CD14-positive monocyte (primary cell): Measurements from ENCODE around the gene FAM50B. TPM values are rescaled to one million over a fixed set of nuclear protein-coding genes. Genes with fewer than 3 reads are reported as not detected.
A peak's percentile ranks its signal among the peaks of the same experiment; 100 is the strongest.

Source experiments
- DNase-seq, 3 donors: peaks; one replicate each; pipeline ENCODE4 v3.0.0-alpha.2; 2011 to 2022
- H2AFZ ChIP-seq: 2 replicates; pipeline ENCODE4 v1.6.0; 2012; ENCODE audit warnings: mild to moderate bottlenecking, low read depth, low read length, inconsistent platforms; ENCODE audit not compliant: insufficient read depth, poor library complexity, severe bottlenecking
- H3K27ac ChIP-seq, 2 donors: 1 replicate in 1 of 2; 2 replicates in 1 of 2; pipeline ENCODE4 v1.5.1; 2012 to 2013; ENCODE audit warnings: low read length in 2 of 2, control low read depth in 1 of 2, inconsistent platforms in 1 of 2, low read depth in 1 of 2, mild to moderate bottlenecking in 1 of 2
- H3K27me3 ChIP-seq, 2 donors: one replicate each; pipeline versions ENCODE4 v1.6.0 to v1.6.1; 2011 to 2013; ENCODE audit warnings: low read length in 2 of 2; ENCODE audit not compliant: control insufficient read depth in 2 of 2, insufficient read depth in 2 of 2
- H3K36me3 ChIP-seq, 2 donors: replicated peaks in 1 of 2; 1 replicate in 1 of 2; 2 replicates in 1 of 2; pipeline versions ENCODE4 v1.5.1 to v1.6.1; 2012 to 2013; ENCODE audit warnings: low read length in 2 of 2, control low read depth in 1 of 2, inconsistent platforms in 1 of 2, mild to moderate bottlenecking in 1 of 2; ENCODE audit not compliant: insufficient read depth in 2 of 2, control insufficient read depth in 1 of 2
- H3K4me1 ChIP-seq, 2 donors: 1 replicate in 1 of 2; 2 replicates in 1 of 2; pipeline versions ENCODE4 v1.5.1 to v1.6.1; 2012 to 2013; ENCODE audit warnings: low read length in 2 of 2, control low read depth in 1 of 2, inconsistent platforms in 1 of 2, mild to moderate bottlenecking in 1 of 2, moderate library complexity in 1 of 2; ENCODE audit not compliant: insufficient read depth in 2 of 2, control insufficient read depth in 1 of 2
- H3K4me2 ChIP-seq: replicated peaks from 2 replicates; pipeline ENCODE3; 2012; ENCODE audit warnings: low read length, moderate library complexity, mild to moderate bottlenecking; ENCODE audit not compliant: poor library complexity, severe bottlenecking; ENCODE audit errors: extremely low read depth
- H3K4me3 ChIP-seq, 3 experiments: fragments of 200-600 bp in 1 of 3; sonication (generic) in 1 of 3; replicated peaks in 1 of 3; 1 replicate in 2 of 3; 2 replicates in 1 of 3; pipeline ENCODE4 v1.5.1; 2011 to 2013; ENCODE audit warnings: low read length in 3 of 3, mild to moderate bottlenecking in 3 of 3, control low read depth in 2 of 3, low read depth in 2 of 3, inconsistent platforms in 1 of 3, moderate library complexity in 1 of 3
- H3K79me2 ChIP-seq: 2 replicates; pipeline ENCODE4 v1.6.0; 2012; ENCODE audit warnings: mild to moderate bottlenecking, control low read depth, inconsistent platforms, low read length, moderate library complexity; ENCODE audit not compliant: insufficient read depth
- H3K9ac ChIP-seq: 2 replicates; pipeline ENCODE4 v1.6.0; 2017; ENCODE audit warnings: low read length, mild to moderate bottlenecking; ENCODE audit not compliant: insufficient read depth, poor library complexity, severe bottlenecking
- H3K9me3 ChIP-seq, 2 donors: replicated peaks in 1 of 2; 1 replicate in 1 of 2; 2 replicates in 1 of 2; pipeline versions ENCODE4 v1.5.1 to v1.6.1; 2012 to 2013; ENCODE audit warnings: low read length in 2 of 2, control low read depth in 1 of 2; ENCODE audit not compliant: control insufficient read depth in 1 of 2, insufficient read depth in 1 of 2
- H4K20me1 ChIP-seq: 2 replicates; pipeline ENCODE4 v1.6.0; 2012; ENCODE audit warnings: mild to moderate bottlenecking, low read length, control low read depth, moderate library complexity; ENCODE audit not compliant: insufficient read depth
- H3K27ac Mint-ChIP-seq, 7 donors: one replicate each; pipeline ENCODE4 v1.8.0; 2020; ENCODE audit warnings: mild to moderate bottlenecking in 7 of 7, mixed read lengths in 7 of 7, moderate library complexity in 6 of 7, inconsistent platforms in 2 of 7
- H3K27me3 Mint-ChIP-seq, 3 donors: one replicate each; pipeline ENCODE4 v1.8.0; 2021 to 2022; ENCODE audit warnings: low read depth in 3 of 3, mild to moderate bottlenecking in 3 of 3, mixed read lengths in 3 of 3, moderate library complexity in 3 of 3, inconsistent platforms in 1 of 3
- H3K36me3 Mint-ChIP-seq, 2 donors: one replicate each; pipeline ENCODE4 v1.8.0; 2020; ENCODE audit warnings: mixed read lengths in 2 of 2, inconsistent platforms in 1 of 2, mild to moderate bottlenecking in 1 of 2
- H3K4me1 Mint-ChIP-seq: one replicate; pipeline ENCODE4 v1.8.0; 2020; ENCODE audit warnings: mild to moderate bottlenecking, mixed read lengths
- H3K4me3 Mint-ChIP-seq, 2 donors: one replicate each; pipeline ENCODE4 v1.8.0; 2020; ENCODE audit warnings: mild to moderate bottlenecking in 2 of 2, mixed read lengths in 2 of 2, moderate library complexity in 1 of 2
- H3K9me3 Mint-ChIP-seq, 7 donors: one replicate each; pipeline ENCODE4 v1.8.0; 2020 to 2022; ENCODE audit warnings: mixed read lengths in 7 of 7, mild to moderate bottlenecking in 6 of 7, moderate library complexity in 6 of 7, inconsistent platforms in 2 of 7
- CTCF ChIP-seq: fragments of 200-600 bp; IDR thresholded peaks from one replicate; pipeline ENCODE4 v1.8.0; 2022; ENCODE audit warnings: antibody characterized with exemption, mild to moderate bottlenecking
- WGBS: methylation state at CpG from one replicate; pipeline ENCODE4 v1.1.5; 2013; ENCODE audit warnings: missing lambda C conversion rate; ENCODE audit not compliant: insufficient coverage; 5-methylcytosine and 5-hydroxymethylcytosine counted together
- intact Hi-C, 2 donors: fragments of 100-400 bp; cut with micrococcal nuclease; formaldehyde crosslinking; loops; one replicate each; pipeline versions ENCODE4 v1.15.0 to v1.15.1; 2023
- polyA plus RNA-seq, 3 donors: library from polyadenylated mRNA; depleted of rRNA in 1 of 3; unstranded in 2 of 3; stranded (reverse) in 1 of 3; fragments of 300-500 nt in 2 of 3; fragments of >200 nt in 1 of 3; fragmentation: Illumina TruSeq in 2 of 3; gene quantifications; 1 replicate in 2 of 3; 2 replicates in 1 of 3; pipeline ENCODE4 v1.2.3, GENCODE V29; 2012 to 2021

FAM50B gene
- polyA plus RNA-seq, 3 donors = 1.8 to 3.3 (median 3.0) TPM

DNA sequence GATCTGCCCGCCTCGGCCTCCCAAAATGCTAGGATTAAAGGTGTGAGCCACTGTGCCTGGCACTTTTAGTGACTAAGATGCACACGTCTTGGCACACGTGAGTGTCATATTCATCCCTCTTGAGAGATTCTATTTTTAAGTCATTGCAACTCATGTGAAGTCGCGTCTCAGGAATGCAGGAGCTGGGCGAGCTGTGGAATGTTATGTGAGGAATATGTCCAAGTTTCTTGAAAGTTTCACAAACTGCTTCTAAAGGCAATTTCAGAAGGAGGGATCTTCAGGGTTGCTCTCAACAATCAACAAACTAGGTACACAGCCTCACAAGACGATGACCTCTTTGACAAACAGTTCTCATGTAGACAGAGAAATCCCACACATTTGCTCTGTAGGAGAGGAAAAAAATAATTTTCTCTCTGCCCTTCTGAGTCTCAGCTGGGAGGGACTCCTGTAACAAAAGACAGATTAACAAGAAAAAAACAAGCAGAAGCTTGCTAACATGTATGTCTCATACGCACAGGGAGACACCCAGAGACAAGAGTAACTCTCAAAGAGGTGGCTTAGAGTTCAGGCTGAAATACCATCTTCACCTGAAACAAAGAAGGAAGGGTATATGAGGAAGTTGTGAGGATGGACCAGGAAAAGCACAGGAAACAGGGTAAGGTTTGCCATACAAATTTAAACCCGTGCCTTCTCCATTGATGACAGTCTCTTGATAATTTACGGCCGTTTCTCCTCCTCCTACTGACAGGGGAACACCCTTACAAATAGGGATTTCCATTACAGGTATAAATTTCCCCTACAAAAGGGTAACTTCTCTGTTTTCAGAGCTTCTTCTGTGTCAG lies 45.3 kb upstream of the FAM50B start:
- Histone ChIP-seq H3K4me1 (no peaks in the 10 kb centered on the region), H3K9ac (no peak overlapping the region), H3K36me3 (no peaks in the 10 kb centered on the region), H3K27ac (no peak overlapping the region), H3K9me3 (no peaks in the 10 kb centered on the region), H3K4me3 (no peak overlapping the region), H2AFZ (no peak overlapping the region), H3K4me2 (no peak overlapping the region), H4K20me1 (no peaks in the 10 kb centered on the region), H3K79me2 (no peaks in the 10 kb centered on the region), H3K27me3 (no peaks in the 10 kb centered on the region)
- Mint-ChIP-seq H3K4me3 (no peak overlapping the region), H3K27ac (no peak overlapping the region), H3K4me1 (no peaks in the 10 kb centered on the region), H3K36me3 (no peaks in the 10 kb centered on the region), H3K27me3 (peaks cover 0 to 7% (median 1%) of the 10 kb centered on the region in 3 donors), H3K9me3 (peaks cover 0 to 2% (median 0%) of the 10 kb centered on the region in 7 donors)
- intact Hi-C loops = no loop called here
- 96% methylated on average over 5 of the region's 12 CpGs for WGBS
- DNase-seq = no peak
- TF ChIP-seq CTCF = no peak

GRCh38 chr6:3804964-3805363 lies 44.2 kb upstream of the FAM50B start:
- TF ChIP-seq CTCF = no peak
- Mint-ChIP-seq H3K27me3 (peaks cover 0 to 4% (median 1%) of the 10 kb centered on the region in 3 donors), H3K4me3 (no peak overlapping the region), H3K4me1 (no peaks in the 10 kb centered on the region), H3K9me3 (peaks cover 0 to 2% (median 0%) of the 10 kb centered on the region in 7 donors), H3K27ac (peak overlapping the region in 1 of 7 donors; percentile 4), H3K36me3 (no peaks in the 10 kb centered on the region)
- Histone ChIP-seq H3K79me2 (no peaks in the 10 kb centered on the region), H3K36me3 (no peaks in the 10 kb centered on the region), H3K9me3 (no peaks in the 10 kb centered on the region), H3K27me3 (no peaks in the 10 kb centered on the region), H2AFZ (no peak overlapping the region), H3K27ac (no peak overlapping the region), H3K9ac (no peak overlapping the region), H4K20me1 (no peaks in the 10 kb centered on the region), H3K4me2 (no peak overlapping the region), H3K4me1 (no peaks in the 10 kb centered on the region), H3K4me3 (no peak overlapping the region)
- WGBS = no CpG with 5 or more reads among the region's 2 CpGs
- no peak for DNase-seq
- intact Hi-C loops = no loop called here
